Muscle layer of duodenum (tissue), 2 donors: ENCODE measurements around the gene COL6A5.
"Not testable (repeated sequence)": the region's sequence is repeated elsewhere in the genome, so short reads cannot be mapped to it uniquely, and the experiment has no call there.

Source experiments
- H3K27ac ChIP-seq: one replicate; pipeline ENCODE4 v1.7.0; 2013; ENCODE audit warnings: mild to moderate bottlenecking, low read length
- H3K27me3 ChIP-seq: one replicate; pipeline ENCODE4 v1.7.0; 2013; ENCODE audit warnings: low read depth, mild to moderate bottlenecking, control low read depth, low read length
- H3K36me3 ChIP-seq, 2 donors: one replicate each; pipeline ENCODE4 v1.7.0; 2013; ENCODE audit warnings: low read length in 2 of 2, control low read depth in 1 of 2, mild to moderate bottlenecking in 1 of 2; ENCODE audit not compliant: insufficient read depth in 2 of 2, control insufficient read depth in 1 of 2
- H3K4me1 ChIP-seq, 2 donors: one replicate each; pipeline ENCODE4 v1.7.0; 2013; ENCODE audit warnings: low read length in 2 of 2, mild to moderate bottlenecking in 2 of 2, control low read depth in 1 of 2, moderate library complexity in 1 of 2; ENCODE audit not compliant: insufficient read depth in 2 of 2, control insufficient read depth in 1 of 2
- H3K4me3 ChIP-seq, 2 donors: one replicate each; pipeline ENCODE4 v1.7.0; 2013; ENCODE audit warnings: low read length in 2 of 2, low read depth in 1 of 2, mild to moderate bottlenecking in 1 of 2
- H3K9me3 ChIP-seq, 2 donors: one replicate each; pipeline ENCODE4 v1.7.0; 2013; ENCODE audit warnings: low read length in 2 of 2, control low read depth in 1 of 2, mild to moderate bottlenecking in 1 of 2; ENCODE audit not compliant: control insufficient read depth in 1 of 2
- donor health status: healthy.

The COL6A5 gene

DNA sequence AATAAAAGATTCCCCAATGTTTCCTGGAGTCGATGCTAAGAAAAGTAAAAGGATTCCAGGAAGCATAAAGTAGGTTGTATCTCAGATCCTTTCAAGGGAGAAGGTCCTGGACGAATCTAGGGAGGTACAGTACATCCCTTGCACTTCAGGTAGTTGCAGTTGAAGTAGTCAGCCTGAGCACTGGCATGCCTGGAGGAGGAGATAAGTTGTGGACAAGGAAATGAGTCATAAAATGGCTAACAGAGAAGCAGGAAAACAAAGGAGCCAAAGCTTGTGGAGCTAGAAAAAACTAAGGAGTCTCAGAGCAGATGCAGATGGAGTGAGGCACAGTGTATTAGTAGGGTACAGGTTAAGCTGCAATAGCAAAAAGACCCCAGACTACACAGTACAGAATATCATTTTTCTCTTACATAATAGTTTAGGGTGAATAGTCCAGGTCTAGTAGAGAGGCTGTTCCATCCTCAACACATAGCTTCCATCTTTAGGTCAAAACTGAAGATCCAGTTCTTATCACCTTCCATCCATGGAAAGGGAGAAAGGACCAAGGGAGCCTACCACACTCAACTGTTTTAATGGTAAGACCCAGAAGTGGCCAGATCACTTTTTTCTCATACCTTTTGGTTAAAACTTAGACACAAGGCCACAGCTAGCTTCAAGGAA is 41.3 kb downstream of the COL6A5 start:
- H3K4me3 ChIP-seq: no peak overlapping the region
- H3K36me3 ChIP-seq: no peaks in the 10 kb centered on the region
- no peak overlapping the region for H3K27ac ChIP-seq
- H3K4me1 ChIP-seq: no peaks in the 10 kb centered on the region
- no peaks in the 10 kb centered on the region for H3K9me3 ChIP-seq
- H3K27me3 ChIP-seq: no peaks in the 10 kb centered on the region

DNA sequence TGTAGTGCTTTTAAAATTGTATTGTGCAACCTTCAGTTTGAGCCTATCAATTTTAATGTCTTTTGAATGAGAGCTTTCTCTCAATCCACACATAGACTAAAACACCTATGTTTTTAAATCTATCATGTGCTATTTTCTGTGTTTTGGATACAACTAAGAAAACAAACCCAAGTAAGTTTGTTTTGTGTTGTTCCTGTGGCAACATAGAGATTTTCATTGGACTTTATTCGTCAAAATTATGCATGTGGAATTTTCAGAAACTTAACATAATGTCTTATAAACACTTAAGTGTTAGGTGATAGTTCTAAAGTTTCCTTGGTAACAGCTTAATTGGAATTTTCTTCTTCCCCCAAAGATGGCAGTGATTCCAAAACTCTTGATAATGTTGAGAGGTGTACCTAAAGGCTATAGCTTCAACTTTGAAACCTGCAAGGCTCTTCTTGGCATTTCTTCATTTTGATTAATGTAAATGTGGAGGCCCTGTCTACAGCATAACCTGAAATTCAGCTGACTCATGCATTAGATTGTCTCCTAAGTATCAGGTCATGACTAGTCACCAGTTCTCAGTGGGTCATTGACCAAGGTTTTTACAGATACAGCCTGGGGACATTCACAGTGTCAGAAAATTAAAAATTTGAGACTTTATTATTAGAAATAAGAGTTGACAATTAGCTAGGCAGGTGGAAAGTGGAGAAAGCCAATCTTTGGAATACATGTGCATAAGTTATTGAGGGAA is 44.4 kb downstream of the COL6A5 start:
- Histone ChIP-seq H3K27me3 (no peaks in the 10 kb centered on the region), H3K4me3 (no peak overlapping the region), H3K27ac (no peak overlapping the region), H3K9me3 (no peaks in the 10 kb centered on the region), H3K36me3 (no peaks in the 10 kb centered on the region), H3K4me1 (no peaks in the 10 kb centered on the region)

- Histone ChIP-seq H3K27ac (no peak overlapping the region), H3K4me3 (no peak overlapping the region), H3K27me3 (no peaks in the 10 kb centered on the region), H3K9me3 (no peaks in the 10 kb centered on the region), H3K4me1 (no peaks in the 10 kb centered on the region), H3K36me3 (no peaks in the 10 kb centered on the region)
Observed at GRCh38 chr3:130392266-130392665, 46.8 kb downstream of the COL6A5 start.

DNA sequence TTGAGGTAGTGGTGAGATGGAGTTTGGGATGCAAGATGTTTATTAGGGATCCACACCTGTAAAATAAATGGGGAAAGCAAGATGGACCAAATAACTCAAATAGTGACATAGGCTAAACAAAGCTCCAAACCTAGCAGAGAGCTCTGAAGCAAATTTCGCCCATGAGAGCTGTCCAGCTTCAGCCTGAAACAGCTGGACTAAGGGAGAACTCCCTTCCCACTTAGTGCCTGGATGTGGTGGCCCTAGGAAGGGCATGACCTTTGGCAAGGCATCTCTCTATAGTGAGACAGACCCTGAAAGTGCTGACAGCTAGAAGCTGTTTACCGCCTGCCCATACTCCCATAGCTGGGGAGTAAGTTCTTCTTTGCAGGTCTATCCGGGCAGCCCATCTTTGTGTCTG is 48.1 kb downstream of the COL6A5 start:
- Histone ChIP-seq H3K36me3 (no peaks in the 10 kb centered on the region), H3K27me3 (no peaks in the 10 kb centered on the region), H3K27ac (no peak overlapping the region), H3K4me1 (no peaks in the 10 kb centered on the region), H3K9me3 (no peaks in the 10 kb centered on the region), H3K4me3 (no peak overlapping the region)

DNA sequence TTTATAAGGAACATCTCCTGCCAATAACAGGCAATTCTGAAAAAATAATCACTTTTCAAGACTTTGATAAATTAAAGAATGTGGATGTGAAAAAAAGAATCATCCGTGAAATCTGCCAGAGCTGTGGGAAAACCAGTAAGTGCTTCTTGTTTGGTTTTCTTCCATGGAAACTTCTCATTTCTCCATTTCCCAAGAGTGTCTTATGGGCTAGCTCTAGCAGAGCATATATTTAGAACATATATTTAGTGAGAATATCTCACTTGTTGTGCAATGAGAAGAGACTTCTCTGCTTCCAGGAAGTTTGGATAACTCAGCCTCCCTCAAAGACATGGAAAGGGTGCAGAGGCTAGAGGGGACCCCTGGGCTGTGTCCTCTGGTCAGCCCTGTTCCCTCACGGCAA is 49.9 kb downstream of the COL6A5 start:
- Histone ChIP-seq H3K4me3 (no peak overlapping the region), H3K9me3 (no peaks in the 10 kb centered on the region), H3K36me3 (no peaks in the 10 kb centered on the region), H3K27ac (no peak overlapping the region), H3K4me1 (no peaks in the 10 kb centered on the region), H3K27me3 (no peaks in the 10 kb centered on the region)

GRCh38 chr3:130395916-130396315 is 50.4 kb downstream of the COL6A5 start:
- H3K27me3 ChIP-seq: no peaks in the 10 kb centered on the region
- H3K27ac ChIP-seq: no peak overlapping the region
- H3K4me3 ChIP-seq: no peak overlapping the region
- no peaks in the 10 kb centered on the region for H3K9me3 ChIP-seq
- H3K4me1 ChIP-seq: no peaks in the 10 kb centered on the region
- H3K36me3 ChIP-seq: no peaks in the 10 kb centered on the region

GRCh38 chr3:130404401-130404800 is 58.9 kb downstream of the COL6A5 start:
- H3K9me3 ChIP-seq: no peaks in the 10 kb centered on the region
- H3K36me3 ChIP-seq: no peaks in the 10 kb centered on the region
- H3K4me3 ChIP-seq: no peak overlapping the region
- H3K27ac ChIP-seq: no peak overlapping the region
- no peaks in the 10 kb centered on the region for H3K4me1 ChIP-seq
- H3K27me3 ChIP-seq: no peaks in the 10 kb centered on the region

DNA sequence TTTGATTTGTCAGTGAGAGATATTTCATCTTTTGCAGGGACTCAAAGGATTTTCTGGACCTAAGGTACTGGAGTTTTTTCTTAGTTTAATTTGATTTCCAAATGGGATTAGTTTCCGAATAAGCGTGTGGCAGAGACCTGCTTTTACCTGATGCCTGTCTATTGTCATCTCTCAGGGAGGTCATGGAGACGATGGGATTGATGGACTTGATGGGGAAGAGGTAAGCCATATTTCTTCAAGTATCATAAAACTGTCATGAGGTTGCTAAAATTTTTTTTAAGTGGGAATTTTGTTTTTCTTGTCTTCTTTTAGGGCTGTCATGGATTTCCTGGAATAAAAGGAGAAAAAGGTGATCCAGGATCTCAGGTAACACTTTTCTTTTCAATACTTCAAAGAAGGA is 60.5 kb downstream of the COL6A5 start:
- Histone ChIP-seq H3K36me3 (no peaks in the 10 kb centered on the region), H3K9me3 (no peaks in the 10 kb centered on the region), H3K4me1 (no peaks in the 10 kb centered on the region), H3K4me3 (no peak overlapping the region), H3K27me3 (no peaks in the 10 kb centered on the region), H3K27ac (no peak overlapping the region)

GRCh38 chr3:130408253-130408652 is 62.8 kb downstream of the COL6A5 start:
- not testable (repeated sequence) for H3K36me3 ChIP-seq, H3K27ac ChIP-seq, H3K4me1 ChIP-seq, H3K9me3 ChIP-seq, H3K27me3 ChIP-seq, H3K4me3 ChIP-seq

GRCh38 chr3:130411320-130411719 is 65.8 kb downstream of the COL6A5 start:
- H3K4me1 ChIP-seq: no peaks in the 10 kb centered on the region
- H3K27ac ChIP-seq: no peak overlapping the region
- no peaks in the 10 kb centered on the region for H3K27me3 ChIP-seq
- H3K4me3 ChIP-seq: no peak overlapping the region
- H3K36me3 ChIP-seq: no peaks in the 10 kb centered on the region
- H3K9me3 ChIP-seq: no peaks in the 10 kb centered on the region

DNA sequence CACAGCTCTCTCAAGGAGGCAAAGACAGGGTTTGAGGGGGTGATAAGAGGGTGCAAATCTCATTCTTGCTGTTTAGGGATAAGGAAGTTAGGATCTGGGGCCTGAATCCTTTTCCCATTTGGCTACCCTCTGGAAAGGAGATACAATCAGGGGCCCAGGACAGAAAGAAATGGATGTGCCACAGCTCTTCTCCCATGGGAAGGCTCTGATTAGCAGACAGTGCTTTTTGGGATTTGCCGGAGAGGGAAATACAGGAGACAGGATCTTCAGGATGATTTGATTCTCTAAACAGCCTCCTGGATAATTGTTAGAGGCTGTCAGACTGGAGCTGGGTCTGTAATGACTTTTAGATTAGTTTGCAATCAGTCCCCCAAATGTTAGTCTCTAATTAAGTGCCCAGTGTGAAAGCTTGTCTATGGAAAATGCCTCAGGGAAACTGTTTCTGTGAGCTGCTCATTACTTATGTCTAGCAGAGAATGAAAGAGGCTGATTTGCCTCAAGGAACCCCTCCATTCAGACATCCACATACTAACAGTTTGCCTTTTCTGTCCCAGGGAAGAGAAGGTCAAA is 67.6 kb downstream of the COL6A5 start:
- Histone ChIP-seq H3K27ac (no peak overlapping the region), H3K27me3 (no peaks in the 10 kb centered on the region), H3K4me1 (no peaks in the 10 kb centered on the region), H3K36me3 (no peaks in the 10 kb centered on the region), H3K4me3 (no peak overlapping the region), H3K9me3 (no peaks in the 10 kb centered on the region)
